Keratinocyte (primary cell): Measurements from ENCODE around the gene CNOT4. TPM values are rescaled to one million over a fixed set of nuclear protein-coding genes. Genes with fewer than 3 reads are reported as not detected.

Source experiments
- DNase-seq: peaks from one replicate; pipeline ENCODE4 v3.0.0-alpha.2; 2011; ENCODE audit warnings: low read depth, missing footprints, low spot score
- FAIRE-seq: peaks from 2 replicates; lab custom pipeline; 2011; peaks lifted over from hg19 to GRCh38; lab: Jason Lieb, UNC
- H2AFZ ChIP-seq: 2 replicates; pipeline ENCODE4 v1.6.0; 2012; ENCODE audit warnings: low read length, control low read depth, inconsistent platforms; ENCODE audit not compliant: control insufficient read depth
- H3K27ac ChIP-seq: 2 replicates; pipeline ENCODE4 v1.5.1; 2011; ENCODE audit warnings: low read length; ENCODE audit not compliant: control insufficient read depth, insufficient read depth
- H3K27me3 ChIP-seq: 3 replicates; pipeline ENCODE4 v1.6.0; 2011; ENCODE audit warnings: low read length; ENCODE audit not compliant: control insufficient read depth, insufficient read depth; ENCODE audit errors: extremely low read depth
- H3K36me3 ChIP-seq, 2 experiments: 2 replicates in 1 of 2; 3 replicates in 1 of 2; pipeline ENCODE4 v1.5.1; 2011; ENCODE audit warnings: low read length in 2 of 2, mild to moderate bottlenecking in 1 of 2; ENCODE audit not compliant: control insufficient read depth in 2 of 2, insufficient read depth in 2 of 2; ENCODE audit errors: extremely low read depth in 1 of 2
- H3K4me1 ChIP-seq: 3 replicates; pipeline ENCODE4 v1.5.1; 2011; ENCODE audit warnings: low read length; ENCODE audit not compliant: control insufficient read depth, insufficient read depth; ENCODE audit errors: extremely low read depth
- H3K4me2 ChIP-seq: 3 replicates; pipeline ENCODE4 v1.6.0; 2011; ENCODE audit warnings: low read depth, low read length; ENCODE audit not compliant: control insufficient read depth, insufficient read depth; ENCODE audit errors: extremely low read depth
- H3K4me3 ChIP-seq, 3 experiments: fragments of 200-600 bp in 1 of 3; sonication (generic) in 1 of 3; 2 replicates in 2 of 3; 3 replicates in 1 of 3; pipeline ENCODE4 v1.5.1; 2011 to 2016; ENCODE audit warnings: low read length in 3 of 3, mild to moderate bottlenecking in 3 of 3, control low read depth in 2 of 3, inconsistent platforms in 1 of 3, low read depth in 1 of 3, mixed read lengths in 1 of 3, mixed run types in 1 of 3, moderate library complexity in 1 of 3; ENCODE audit not compliant: control insufficient read depth in 2 of 3, insufficient read depth in 2 of 3; ENCODE audit errors: extremely low read depth in 1 of 3
- H3K79me2 ChIP-seq: 2 replicates; pipeline ENCODE4 v1.6.0; 2012; ENCODE audit warnings: low read length; ENCODE audit not compliant: control insufficient read depth, insufficient read depth
- H3K9ac ChIP-seq: 3 replicates; pipeline ENCODE4 v1.6.0; 2011; ENCODE audit warnings: low read length; ENCODE audit not compliant: control insufficient read depth, insufficient read depth; ENCODE audit errors: extremely low read depth
- H3K9me1 ChIP-seq: 3 replicates; pipeline ENCODE4 v1.6.0; 2011; ENCODE audit warnings: low read length; ENCODE audit not compliant: control insufficient read depth, insufficient read depth; ENCODE audit errors: extremely low read depth
- H3K9me3 ChIP-seq: 2 replicates; pipeline ENCODE4 v1.5.1; 2012; ENCODE audit warnings: low read depth, low read length; ENCODE audit not compliant: control insufficient read depth
- H4K20me1 ChIP-seq: 3 replicates; pipeline ENCODE4 v1.6.0; 2011; ENCODE audit warnings: low read length; ENCODE audit not compliant: control insufficient read depth, insufficient read depth; ENCODE audit errors: extremely low read depth
- CTCF ChIP-seq, 3 experiments: IDR thresholded peaks in 1 of 3; conservative IDR thresholded peaks in 1 of 3; optimal IDR thresholded peaks in 1 of 3; 2 replicates in 2 of 3; 3 replicates in 1 of 3; pipeline versions ENCODE3 to v1.5.1; 2011; ENCODE audit warnings: low read length in 3 of 3, mild to moderate bottlenecking in 3 of 3, moderate library complexity in 2 of 3, control low read depth in 1 of 3, inconsistent platforms in 1 of 3; ENCODE audit not compliant: insufficient read depth in 2 of 3; ENCODE audit errors: extremely low read depth in 1 of 3
- EZH2 ChIP-seq: IDR thresholded peaks from one replicate; pipeline ENCODE4 v1.6.1; 2012; ENCODE audit warnings: inconsistent platforms, mild to moderate bottlenecking, low read length, moderate library complexity
- dilution Hi-C: fragments of 300-500 bp; cut with MboI; formaldehyde crosslinking; loops from one replicate; pipeline ENCODE4 v1.7.0; 2020; ENCODE audit warnings: low sequenced_read_pairs; ENCODE audit not compliant: extremely low pct_ligation_motif_present
- polyA plus RNA-seq, 5 experiments: library from polyadenylated mRNA; depleted of rRNA in 3 of 5; stranded (reverse) in 3 of 5; stranded (forward) in 1 of 5; unstranded in 1 of 5; fragments of >200 nt; gene quantifications; 1 replicate in 1 of 5; 2 replicates in 3 of 5; 3 replicates in 1 of 5; pipeline versions ENCODE4 v1.2.1 to v1.2.3, GENCODE V29; 2011 to 2012; ENCODE audit warnings: missing spikeins in 2 of 5, low read depth in 1 of 5, low replicate concordance in 1 of 5

Gene CNOT4
- polyA plus RNA-seq, 1 donor (not counting 4 experiments of a cell fraction or from before 2014, with no cell fraction given): 11.4 TPM

- H3K27ac ChIP-seq: no peak overlapping the region
Observed at GRCh38 chr7:135349746-135350145, 160.2 kb downstream of the CNOT4 start.

GRCh38 chr7:135348493-135348892 lies 161.4 kb downstream of the CNOT4 start:
- Histone ChIP-seq H3K4me3 (no peak overlapping the region), H3K4me2 (no peak overlapping the region), H3K9me1 (no peaks in the 10 kb centered on the region), H3K27ac (no peak overlapping the region), H3K79me2 (no peaks in the 10 kb centered on the region), H3K9me3 (no peaks in the 10 kb centered on the region), H3K4me1 (no peaks in the 10 kb centered on the region), H3K36me3 (no peaks in the 10 kb centered on the region), H2AFZ (no peak overlapping the region), H3K9ac (no peak overlapping the region), H4K20me1 (no peaks in the 10 kb centered on the region), H3K27me3 (no peaks in the 10 kb centered on the region)
- FAIRE-seq (no peak), DNase-seq (no peak)
- TF ChIP-seq EZH2 (no peak), CTCF (optimal IDR thresholded peaks at IDR 0.05 in 1 of 3, IDR thresholded peaks at IDR 0.05 in 1 of 3, conservative IDR thresholded peaks at IDR 0.05 in 1 of 3; ENCODE audit: extremely low read depth in 1 of 3, insufficient read depth in 2 of 3, low read length in 3 of 3) (no peak)
- dilution Hi-C loops: no loop called here

More at GRCh38 chr7:135349746-135350145, 160.2 kb downstream of the CNOT4 start:
- no peak overlapping the region for H3K4me2 ChIP-seq
- no peak overlapping the region for H3K9ac ChIP-seq
- no peaks in the 10 kb centered on the region for H3K9me3 ChIP-seq
- H3K9me1 ChIP-seq: no peaks in the 10 kb centered on the region
- DNase-seq (no peak), FAIRE-seq (no peak)
- no peaks in the 10 kb centered on the region for H3K36me3 ChIP-seq
- dilution Hi-C loops: no loop called here
- no peaks in the 10 kb centered on the region for H3K27me3 ChIP-seq
- no peak for TF ChIP-seq CTCF (optimal IDR thresholded peaks at IDR 0.05 in 1 of 3, IDR thresholded peaks at IDR 0.05 in 1 of 3, conservative IDR thresholded peaks at IDR 0.05 in 1 of 3; ENCODE audit: extremely low read depth in 1 of 3, insufficient read depth in 2 of 3, low read length in 3 of 3)
- H3K4me3 ChIP-seq: no peak overlapping the region
- H3K4me1 ChIP-seq: no peaks in the 10 kb centered on the region
- no peaks in the 10 kb centered on the region for H3K79me2 ChIP-seq
- no peaks in the 10 kb centered on the region for H4K20me1 ChIP-seq
- H2AFZ ChIP-seq: no peak overlapping the region
